ENCODE data around the gene RPGRIP1L. TPM values are rescaled to one million over a fixed set of nuclear protein-coding genes. Genes with fewer than 3 reads are reported as not detected.

Gene RPGRIP1L
- total and polyA plus RNA-seq, 8 donors: 1.1 to 6.8 (median 1.4) TPM; not detected in 1

DNA sequence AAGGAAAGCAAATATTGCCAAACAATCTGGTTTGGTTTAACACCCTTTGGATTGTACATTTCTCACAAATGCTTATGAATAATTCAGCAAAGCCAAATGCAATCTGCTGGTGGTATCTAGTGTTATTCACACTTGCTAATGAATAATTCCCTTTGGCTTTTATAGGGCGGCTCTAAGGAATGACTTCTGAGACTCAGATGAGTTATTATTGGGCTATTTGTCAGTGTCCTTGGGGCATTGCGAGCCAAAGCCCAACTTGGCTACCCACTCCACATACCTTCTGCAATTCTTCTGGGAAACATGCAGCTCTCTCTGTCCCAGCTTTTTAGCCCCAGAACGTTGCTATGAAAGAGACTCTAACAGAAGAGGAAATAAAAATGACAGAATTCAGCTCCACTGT, 41.4 kb upstream of the RPGRIP1L start:
- DNase-seq: no peak
- intact Hi-C loops (cut with DNase I; ENCODE audit: low total_unique reads): no loop called here

DNA sequence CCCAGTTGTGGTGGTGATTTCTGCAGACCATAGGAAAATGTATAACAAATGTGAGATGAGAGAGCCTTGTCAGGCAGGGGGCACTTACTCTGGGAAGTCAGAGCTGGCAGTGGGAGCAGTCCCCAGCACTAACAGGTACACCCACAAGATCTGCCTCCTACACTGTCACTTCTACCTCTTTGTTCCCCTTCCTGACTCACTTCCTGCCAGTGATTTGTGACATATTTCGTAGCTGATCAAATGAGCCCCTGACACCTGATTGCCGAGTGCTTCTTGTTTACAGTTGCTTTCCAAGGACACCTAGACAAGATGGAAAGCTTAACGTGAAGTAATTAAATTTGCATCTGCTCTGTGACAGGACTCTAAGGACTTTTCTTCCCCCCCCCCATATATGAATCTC, 40.8 kb upstream of the RPGRIP1L start:
- DNase-seq: peak in 1 of 2 donors; percentile 46
- TF ChIP-seq, protein P1, sequence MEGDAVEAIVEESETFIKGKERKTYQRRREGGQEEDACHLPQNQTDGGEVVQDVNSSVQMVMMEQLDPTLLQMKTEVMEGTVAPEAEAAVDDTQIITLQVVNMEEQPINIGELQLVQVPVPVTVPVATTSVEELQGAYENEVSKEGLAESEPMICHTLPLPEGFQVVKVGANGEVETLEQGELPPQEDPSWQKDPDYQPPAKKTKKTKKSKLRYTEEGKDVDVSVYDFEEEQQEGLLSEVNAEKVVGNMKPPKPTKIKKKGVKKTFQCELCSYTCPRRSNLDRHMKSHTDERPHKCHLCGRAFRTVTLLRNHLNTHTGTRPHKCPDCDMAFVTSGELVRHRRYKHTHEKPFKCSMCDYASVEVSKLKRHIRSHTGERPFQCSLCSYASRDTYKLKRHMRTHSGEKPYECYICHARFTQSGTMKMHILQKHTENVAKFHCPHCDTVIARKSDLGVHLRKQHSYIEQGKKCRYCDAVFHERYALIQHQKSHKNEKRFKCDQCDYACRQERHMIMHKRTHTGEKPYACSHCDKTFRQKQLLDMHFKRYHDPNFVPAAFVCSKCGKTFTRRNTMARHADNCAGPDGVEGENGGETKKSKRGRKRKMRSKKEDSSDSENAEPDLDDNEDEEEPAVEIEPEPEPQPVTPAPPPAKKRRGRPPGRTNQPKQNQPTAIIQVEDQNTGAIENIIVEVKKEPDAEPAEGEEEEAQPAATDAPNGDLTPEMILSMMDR (IDR thresholded peaks at IDR 0.05): no peak
- TF ChIP-seq POLR2A (IDR thresholded peaks at IDR 0.05): no peak
- TF ChIP-seq EP300 (IDR thresholded peaks at IDR 0.05): no peak
- no peak for TF ChIP-seq POLR2AphosphoS5 (IDR thresholded peaks at IDR 0.05)
- H3K27ac ChIP-seq: no peak overlapping the region
- H3K36me3 ChIP-seq: no peaks in the 10 kb centered on the region
- no peaks in the 10 kb centered on the region for H3K27me3 ChIP-seq
- 20 to 47% (median 37%) methylated on average over 3 of the region's 3 CpGs for WGBS, 5 donors
- peaks cover 11 to 41% (median 22%) of the 10 kb centered on the region in 4 donors for H3K4me1 ChIP-seq
- no peak overlapping the region for H3K4me3 ChIP-seq
- intact Hi-C loops (cut with DNase I; ENCODE audit: low total_unique reads): no loop called here
- no peaks in the 10 kb centered on the region for H3K9me3 ChIP-seq

More for the DNA sequence above, 41.4 kb upstream of the RPGRIP1L start:
- no peaks in the 10 kb centered on the region for H3K36me3 ChIP-seq
- peak overlapping the region in 1 of 5 donors; percentile 29 for H3K27ac ChIP-seq
- no peaks in the 10 kb centered on the region for H3K27me3 ChIP-seq
- 35 to 52% (median 43%) methylated on average over 3 of the region's 3 CpGs for WGBS, 5 donors
- TF ChIP-seq POLR2A (IDR thresholded peaks at IDR 0.05) (no peak), EP300 (IDR thresholded peaks at IDR 0.05) (no peak), POLR2AphosphoS5 (IDR thresholded peaks at IDR 0.05) (no peak)
- TF ChIP-seq, protein P1 (IDR thresholded peaks at IDR 0.05): no peak
- H3K9me3 ChIP-seq: no peaks in the 10 kb centered on the region
- H3K4me1 ChIP-seq: peaks cover 11 to 41% (median 22%) of the 10 kb centered on the region in 4 donors
- H3K4me3 ChIP-seq: no peak overlapping the region

DNA sequence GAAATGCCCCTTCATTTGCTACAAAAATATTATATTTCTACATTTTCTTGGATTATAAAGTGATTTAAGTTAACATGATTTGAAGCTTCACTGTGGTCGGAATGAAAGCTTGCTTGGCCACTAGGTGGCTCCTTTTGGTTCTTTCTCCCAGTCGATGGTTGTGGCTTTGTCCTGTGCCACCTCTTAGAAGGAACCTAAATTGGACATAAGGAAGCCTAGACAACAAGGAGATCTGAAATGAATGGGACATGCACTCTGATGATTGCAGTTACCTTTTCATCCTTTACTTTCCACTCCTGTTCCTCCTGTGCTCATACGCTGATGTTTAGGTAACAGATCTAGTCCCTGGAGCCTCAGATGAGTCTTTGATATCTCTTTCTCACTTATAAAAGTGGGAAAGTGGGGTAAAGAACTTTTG, 39.5 kb upstream of the RPGRIP1L start:
- H3K4me1 ChIP-seq: peaks cover 11 to 41% (median 22%) of the 10 kb centered on the region in 4 donors
- H3K27ac ChIP-seq: no peak overlapping the region
- no peaks in the 10 kb centered on the region for H3K27me3 ChIP-seq
- no peak overlapping the region for H3K4me3 ChIP-seq
- TF ChIP-seq, protein P1 (IDR thresholded peaks at IDR 0.05): peak in 4 of 7 experiments; percentile 13 to 48 (median 44)
- no peak for TF ChIP-seq POLR2A (IDR thresholded peaks at IDR 0.05)
- WGBS, 5 donors: 61 to 80% (median 64%) methylated on average over 3 of the region's 3 CpGs
- no peaks in the 10 kb centered on the region for H3K9me3 ChIP-seq
- intact Hi-C loops (cut with DNase I; ENCODE audit: low total_unique reads): no loop called here
- no peaks in the 10 kb centered on the region for H3K36me3 ChIP-seq
- peak in 1 of 2 donors; percentile 19 for DNase-seq

DNA sequence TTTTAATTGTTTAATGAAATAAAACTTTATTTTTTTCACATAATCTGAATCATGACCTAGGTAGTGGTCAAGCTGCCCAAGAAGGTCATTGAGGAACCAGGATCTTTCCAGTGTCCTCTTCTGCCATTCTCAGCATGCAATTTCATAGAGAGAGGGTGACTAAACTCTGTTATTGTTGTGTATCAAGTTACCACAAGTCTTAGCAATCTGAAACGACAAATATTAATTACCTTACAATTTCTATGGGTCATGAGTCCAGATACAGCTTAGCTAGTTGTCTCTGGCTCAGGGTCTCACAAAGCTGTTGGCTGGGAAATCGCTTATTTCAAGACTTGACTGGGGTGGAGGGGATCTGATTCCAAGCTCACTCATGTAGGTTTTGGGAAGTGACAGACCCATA, 37.9 kb upstream of the RPGRIP1L start:
- no peak overlapping the region for H3K4me3 ChIP-seq
- H3K27ac ChIP-seq: no peak overlapping the region
- H3K9me3 ChIP-seq: no peaks in the 10 kb centered on the region
- TF ChIP-seq, protein P1 (IDR thresholded peaks at IDR 0.05): no peak
- TF ChIP-seq POLR2A (IDR thresholded peaks at IDR 0.05): no peak
- TF ChIP-seq POLR2AphosphoS5 (IDR thresholded peaks at IDR 0.05): no peak
- DNase-seq: no peak
- no peaks in the 10 kb centered on the region for H3K27me3 ChIP-seq
- intact Hi-C loops (cut with DNase I; ENCODE audit: low total_unique reads): no loop called here
- 89 to 96% (median 92%) methylated on average over 2 of the region's 2 CpGs for WGBS, 5 donors
- H3K36me3 ChIP-seq: no peaks in the 10 kb centered on the region
- H3K4me1 ChIP-seq: peaks cover 11 to 41% (median 22%) of the 10 kb centered on the region in 4 donors
